Nephron (organoid): ENCODE measurements around the gene IL1A.

ENCODE experiments used
- H3K27ac Mint-ChIP-seq, 3 experiments: 2 replicates each; pipeline ENCODE4 v1.8.0; 2020; ENCODE audit warnings: mixed read lengths in 3 of 3, mild to moderate bottlenecking in 2 of 3, moderate library complexity in 1 of 3
- H3K27me3 Mint-ChIP-seq: 2 replicates; pipeline ENCODE4 v1.8.0; 2021; ENCODE audit warnings: low read depth, mild to moderate bottlenecking, moderate library complexity, mixed read lengths
- H3K36me3 Mint-ChIP-seq: 2 replicates; pipeline ENCODE4 v1.8.0; 2020; ENCODE audit warnings: low read depth, mixed read lengths
- H3K4me1 Mint-ChIP-seq: 2 replicates; pipeline ENCODE4 v1.8.0; 2020; ENCODE audit warnings: mixed read lengths
- H3K4me3 Mint-ChIP-seq, 3 experiments: 2 replicates each; pipeline ENCODE4 v1.8.0; 2020; ENCODE audit warnings: mild to moderate bottlenecking in 3 of 3, mixed read lengths in 3 of 3, moderate library complexity in 2 of 3
- H3K9me3 Mint-ChIP-seq: 2 replicates; pipeline ENCODE4 v1.8.0; 2020; ENCODE audit warnings: mixed read lengths
- CTCF ChIP-seq, 3 experiments: fragments of 200-600 bp; sonication (generic); IDR thresholded peaks; one replicate each; pipeline ENCODE4 v1.5.0; 2021; ENCODE audit warnings: antibody characterized with exemption in 3 of 3; ENCODE audit not compliant: unreplicated experiment in 3 of 3

IL1A gene

DNA sequence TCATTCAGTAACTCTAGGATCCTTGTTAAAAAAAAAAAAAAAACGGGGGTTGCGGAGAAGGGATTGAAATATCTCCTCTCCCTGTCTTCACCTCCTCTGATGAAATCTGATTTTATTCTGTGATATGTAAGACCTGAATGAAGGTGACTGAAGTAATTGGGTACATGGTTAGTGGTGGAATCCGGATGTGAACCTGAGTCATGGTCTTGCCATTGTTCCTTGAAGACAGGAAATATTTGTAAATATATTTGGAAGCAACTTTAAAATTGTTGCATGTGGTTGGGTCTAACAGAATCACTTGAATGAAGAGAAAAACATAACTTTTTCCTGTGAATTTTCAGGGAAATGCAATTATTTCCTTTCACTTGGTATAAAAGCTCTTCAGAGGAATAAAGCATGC is 3.0 kb upstream of the IL1A start:
- Mint-ChIP-seq H3K9me3 (peaks cover 3% of the 10 kb centered on the region), H3K4me3 (no peak overlapping the region), H3K27ac (no peak overlapping the region), H3K27me3 (no peaks in the 10 kb centered on the region), H3K36me3 (no peaks in the 10 kb centered on the region), H3K4me1 (no peaks in the 10 kb centered on the region)
- no peak for TF ChIP-seq CTCF (IDR thresholded peaks at IDR 0.05; ENCODE audit: unreplicated experiment in 3 of 3)

DNA sequence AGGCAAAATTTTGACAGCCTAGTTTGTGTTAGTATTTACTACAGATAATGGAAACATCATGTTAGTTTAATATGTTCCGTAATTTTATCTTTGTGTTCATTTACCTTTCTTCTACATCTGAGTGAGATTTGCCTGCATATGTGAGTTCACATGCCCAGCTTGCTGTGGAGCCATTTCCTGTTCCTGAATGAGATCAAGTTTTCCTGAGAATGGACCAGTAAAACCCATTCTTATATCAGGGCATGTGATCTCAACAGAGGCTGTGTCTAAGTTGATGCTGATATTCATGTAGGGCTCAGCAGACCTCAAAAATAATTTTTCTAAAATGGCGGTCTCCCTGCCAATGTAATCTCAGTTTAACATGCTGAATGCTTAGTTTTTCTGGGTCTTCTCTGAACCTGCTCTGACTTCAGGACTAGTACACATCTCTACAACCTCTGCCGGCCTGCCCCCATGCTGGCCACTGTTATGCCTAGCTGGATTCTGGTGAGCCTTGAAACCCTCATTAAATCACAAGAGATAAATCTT is 1.0 kb downstream of the IL1A start:
- H3K27ac Mint-ChIP-seq: no peak overlapping the region
- H3K4me1 Mint-ChIP-seq: no peaks in the 10 kb centered on the region
- no peak for TF ChIP-seq CTCF (IDR thresholded peaks at IDR 0.05; ENCODE audit: unreplicated experiment in 3 of 3)
- H3K4me3 Mint-ChIP-seq: no peak overlapping the region
- no peaks in the 10 kb centered on the region for H3K27me3 Mint-ChIP-seq
- H3K36me3 Mint-ChIP-seq: no peaks in the 10 kb centered on the region
- no peaks in the 10 kb centered on the region for H3K9me3 Mint-ChIP-seq

DNA sequence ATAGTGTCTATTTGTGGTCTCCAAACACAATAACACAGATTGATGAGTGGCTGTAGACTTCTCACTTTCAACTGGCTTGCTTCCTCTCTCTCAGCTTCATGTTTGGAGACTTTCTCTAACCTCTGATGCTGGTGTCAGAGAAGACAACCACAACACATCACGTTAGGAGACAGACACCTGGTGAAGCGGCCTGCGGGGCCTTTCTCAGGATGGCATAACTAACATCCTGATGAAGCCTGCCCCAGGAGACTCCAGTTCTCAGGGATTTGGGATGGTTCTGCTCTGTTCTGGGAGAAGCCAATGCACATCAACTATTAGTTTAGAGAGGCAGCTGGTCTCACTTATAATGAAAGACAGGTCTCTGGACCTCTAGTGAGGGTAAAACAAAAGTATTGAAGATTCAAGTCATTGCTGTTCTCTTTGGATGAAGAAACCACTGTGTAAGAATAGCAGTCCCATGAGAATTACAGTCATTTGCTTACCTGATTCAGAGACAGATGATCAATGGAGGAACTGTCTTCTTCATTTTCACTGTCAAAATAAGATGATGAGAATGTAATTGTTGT is 2.0 kb downstream of the IL1A start:
- TF ChIP-seq CTCF (IDR thresholded peaks at IDR 0.05; ENCODE audit: unreplicated experiment in 3 of 3): no peak
- no peak overlapping the region for H3K27ac Mint-ChIP-seq
- no peaks in the 10 kb centered on the region for H3K36me3 Mint-ChIP-seq
- no peaks in the 10 kb centered on the region for H3K27me3 Mint-ChIP-seq
- no peaks in the 10 kb centered on the region for H3K4me1 Mint-ChIP-seq
- no peak overlapping the region for H3K4me3 Mint-ChIP-seq
- H3K9me3 Mint-ChIP-seq: no peaks in the 10 kb centered on the region

DNA sequence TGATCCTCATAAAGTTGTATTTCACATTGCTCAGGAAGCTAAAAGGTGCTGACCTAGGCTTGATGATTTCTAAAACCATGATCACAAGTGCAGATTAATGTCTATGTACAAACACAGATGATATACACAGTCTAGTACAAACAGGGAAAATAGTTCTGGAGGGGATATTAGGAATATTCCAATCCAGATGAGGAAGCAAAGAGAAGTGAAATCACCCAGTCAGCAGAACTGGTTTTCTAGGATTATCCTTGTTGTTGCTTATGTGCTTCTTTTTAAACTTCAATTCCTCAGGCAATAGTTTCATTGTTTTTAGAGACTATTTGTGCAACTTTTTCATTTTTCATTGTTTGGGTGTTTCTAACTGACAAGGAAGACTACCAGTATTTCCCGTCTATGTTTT is 4.7 kb downstream of the IL1A start:
- no peak for TF ChIP-seq CTCF (IDR thresholded peaks at IDR 0.05; ENCODE audit: unreplicated experiment in 3 of 3)
- Mint-ChIP-seq H3K4me1 (no peaks in the 10 kb centered on the region), H3K36me3 (no peaks in the 10 kb centered on the region), H3K9me3 (no peaks in the 10 kb centered on the region), H3K27me3 (no peaks in the 10 kb centered on the region), H3K27ac (no peak overlapping the region), H3K4me3 (no peak overlapping the region)

DNA sequence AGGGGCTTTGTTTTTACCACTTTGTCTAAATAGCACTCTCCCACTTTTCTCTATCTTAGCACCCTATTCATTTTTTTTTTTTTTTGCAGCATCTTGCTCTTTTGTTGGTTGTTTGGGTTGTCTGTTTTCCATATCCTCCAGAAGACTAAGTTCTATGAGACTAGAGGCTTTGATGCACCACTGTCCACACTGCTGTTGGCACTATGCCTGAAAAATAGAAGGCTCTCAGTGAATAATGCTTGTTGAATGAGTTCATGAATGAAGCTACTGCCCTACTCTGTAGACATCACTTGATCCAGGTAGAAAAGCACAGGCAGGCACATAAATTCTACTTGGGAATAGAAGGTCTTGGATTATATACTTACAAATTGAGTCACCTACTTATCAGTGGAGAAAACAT is 7.3 kb downstream of the IL1A start:
- H3K4me3 Mint-ChIP-seq: no peak overlapping the region
- TF ChIP-seq CTCF (IDR thresholded peaks at IDR 0.05; ENCODE audit: unreplicated experiment in 3 of 3): no peak
- no peaks in the 10 kb centered on the region for H3K27me3 Mint-ChIP-seq
- no peaks in the 10 kb centered on the region for H3K4me1 Mint-ChIP-seq
- no peaks in the 10 kb centered on the region for H3K9me3 Mint-ChIP-seq
- H3K36me3 Mint-ChIP-seq: no peaks in the 10 kb centered on the region
- no peak overlapping the region for H3K27ac Mint-ChIP-seq

GRCh38 chr2:112776113-112776512 is 8.2 kb downstream of the IL1A start:
- H3K9me3 Mint-ChIP-seq: no peaks in the 10 kb centered on the region

More at GRCh38 chr2:112776113-112776512, 8.2 kb downstream of the IL1A start:
- Mint-ChIP-seq H3K4me3 (no peak overlapping the region), H3K36me3 (no peaks in the 10 kb centered on the region), H3K4me1 (no peaks in the 10 kb centered on the region), H3K27ac (no peak overlapping the region), H3K27me3 (no peaks in the 10 kb centered on the region)
- no peak for TF ChIP-seq CTCF (IDR thresholded peaks at IDR 0.05; ENCODE audit: unreplicated experiment in 3 of 3)
